GM18508 (cell line): Measurements from ENCODE around the gene GTF2A1L.
"Not testable (repeated sequence)": the region's sequence is repeated elsewhere in the genome, so short reads cannot be mapped to it uniquely, and the experiment has no call there.

Source experiments
- ATAC-seq: cut with Tn5 transposase; IDR thresholded peaks from one replicate; pipeline ENCODE4 v1.9.1; 2021; ENCODE audit warnings: moderate number of reproducible peaks; ENCODE audit not compliant: insufficient read depth, unreplicated experiment

The GTF2A1L gene, protein sequence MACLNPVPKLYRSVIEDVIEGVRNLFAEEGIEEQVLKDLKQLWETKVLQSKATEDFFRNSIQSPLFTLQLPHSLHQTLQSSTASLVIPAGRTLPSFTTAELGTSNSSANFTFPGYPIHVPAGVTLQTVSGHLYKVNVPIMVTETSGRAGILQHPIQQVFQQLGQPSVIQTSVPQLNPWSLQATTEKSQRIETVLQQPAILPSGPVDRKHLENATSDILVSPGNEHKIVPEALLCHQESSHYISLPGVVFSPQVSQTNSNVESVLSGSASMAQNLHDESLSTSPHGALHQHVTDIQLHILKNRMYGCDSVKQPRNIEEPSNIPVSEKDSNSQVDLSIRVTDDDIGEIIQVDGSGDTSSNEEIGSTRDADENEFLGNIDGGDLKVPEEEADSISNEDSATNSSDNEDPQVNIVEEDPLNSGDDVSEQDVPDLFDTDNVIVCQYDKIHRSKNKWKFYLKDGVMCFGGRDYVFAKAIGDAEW

DNA sequence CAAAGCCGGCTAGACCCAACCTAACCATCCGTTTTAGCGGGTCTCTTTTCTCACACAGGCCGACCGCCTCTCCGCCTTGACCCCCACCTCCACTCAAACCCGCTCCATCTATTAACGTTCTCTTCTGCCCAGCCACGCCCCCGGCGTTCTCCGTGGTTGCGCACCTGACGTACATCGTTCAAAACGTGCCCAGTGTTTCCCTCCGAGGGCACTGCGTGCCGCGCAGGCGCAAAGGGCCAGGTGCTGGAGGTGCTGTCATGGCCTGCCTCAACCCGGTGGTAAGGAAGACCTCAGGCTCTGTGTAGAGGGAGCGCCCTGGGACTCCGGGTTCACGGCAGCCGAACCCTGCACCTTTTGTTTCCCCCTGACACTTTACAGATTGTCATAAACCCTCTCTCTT lies at the start of gene GTF2A1L:
GTF2A1L (plus strand) TSS at position 239 of the 400 bp plus-strand sequence; CDS start at position 258, 19 bp downstream.
- no peak for ATAC-seq

DNA sequence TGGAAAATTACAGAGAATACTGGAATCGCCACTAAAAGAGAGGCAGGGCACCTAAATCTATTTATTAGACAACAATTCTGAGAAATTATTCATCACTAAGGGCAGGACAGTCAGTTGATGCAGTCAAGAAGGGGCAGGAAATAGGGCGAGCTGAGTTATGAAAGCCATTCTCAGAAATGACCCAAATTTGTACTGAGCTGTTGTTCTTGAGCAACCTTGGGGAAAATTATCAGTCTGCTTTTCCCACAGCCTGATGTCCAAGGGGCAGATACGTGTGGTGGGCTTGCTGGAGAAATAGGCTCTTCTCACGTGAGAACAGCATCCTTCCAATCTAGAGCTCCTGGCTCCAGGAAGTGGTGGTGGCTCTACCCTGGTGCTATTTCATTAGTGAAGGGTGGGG lies 49.1 kb upstream of the GTF2A1L start:
- ATAC-seq = no peak

DNA sequence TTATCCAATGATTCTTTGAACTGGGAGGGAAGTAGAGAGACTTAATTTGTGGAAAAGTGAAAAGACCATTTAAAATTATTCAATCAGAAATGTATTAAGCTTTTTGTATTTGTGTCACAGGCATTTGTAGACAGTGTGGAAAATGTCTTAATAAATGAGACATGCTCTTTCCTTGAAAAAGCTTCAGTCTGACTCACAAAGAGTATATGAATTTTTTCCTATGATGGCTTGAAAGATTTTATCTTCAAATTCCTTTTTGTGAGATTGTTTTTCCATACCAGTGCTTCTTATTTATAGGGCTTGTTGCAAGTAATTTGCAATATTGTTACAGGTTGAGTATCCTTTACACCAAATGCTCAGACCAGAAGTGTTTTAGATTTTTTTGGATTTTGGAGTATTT lies 48.2 kb upstream of the GTF2A1L start:
- ATAC-seq = no peak

DNA sequence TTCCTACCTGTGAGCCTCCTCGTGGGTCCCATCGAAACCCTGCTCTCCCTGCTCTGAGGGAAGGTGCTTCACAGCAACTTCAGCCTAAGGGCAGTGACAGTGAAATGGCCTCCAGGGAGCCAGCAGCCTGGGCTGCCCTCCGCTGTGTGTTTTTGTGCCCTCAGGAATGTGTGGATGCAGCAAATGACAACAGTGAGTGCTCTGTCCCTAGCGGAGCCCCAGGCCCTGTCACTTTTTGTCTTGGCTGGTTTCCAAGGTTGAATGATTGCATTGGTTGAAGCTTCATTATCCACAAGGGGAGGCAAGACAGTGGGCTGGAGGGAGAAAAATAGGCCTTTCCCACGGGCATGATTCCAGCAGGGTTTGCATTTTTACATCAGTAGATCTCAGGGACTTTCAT lies 44.8 kb upstream of the GTF2A1L start:
- no peak for ATAC-seq

DNA sequence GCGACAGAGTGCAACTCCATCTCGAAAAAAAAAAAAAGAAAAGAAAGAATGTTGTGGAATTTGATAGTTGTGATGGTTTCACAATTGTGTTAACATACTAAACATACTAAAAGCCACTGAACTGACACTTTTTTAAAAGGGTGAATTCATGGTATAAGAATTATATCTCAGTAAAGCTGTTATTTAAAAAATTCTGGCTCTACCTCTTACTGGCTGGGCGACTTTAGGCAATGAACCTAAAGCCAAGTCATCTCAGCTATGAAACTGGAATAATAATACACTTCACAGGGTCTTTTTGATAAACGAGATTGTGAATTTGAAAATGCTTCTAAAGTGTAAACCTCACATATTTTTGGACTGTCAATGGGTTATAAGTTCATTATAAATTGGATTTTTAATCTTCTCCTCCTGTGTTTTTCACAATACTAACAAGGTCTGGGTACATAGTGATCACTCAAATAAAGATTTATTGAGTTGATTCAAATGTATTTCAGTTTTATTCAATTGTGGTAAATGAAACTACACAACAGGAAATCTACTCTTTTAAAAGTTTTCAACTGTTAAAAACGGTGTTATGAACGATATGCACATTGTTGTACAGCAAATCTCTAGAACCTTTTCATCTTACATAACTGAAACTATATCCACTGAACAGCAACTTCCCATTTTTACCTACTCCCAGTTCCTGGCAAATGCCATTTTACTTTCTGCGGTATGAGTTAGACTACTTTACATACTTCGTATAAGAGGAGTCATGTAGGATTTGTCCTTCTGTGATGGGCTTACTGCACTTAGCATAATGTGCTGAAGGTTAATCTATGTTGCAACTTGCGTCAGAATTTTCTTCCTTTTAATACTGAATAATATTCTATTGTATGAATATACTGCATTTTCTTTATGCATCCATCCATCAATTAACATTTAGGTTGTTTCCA lies 43.0 kb upstream of the GTF2A1L start:
- no peak for ATAC-seq

DNA sequence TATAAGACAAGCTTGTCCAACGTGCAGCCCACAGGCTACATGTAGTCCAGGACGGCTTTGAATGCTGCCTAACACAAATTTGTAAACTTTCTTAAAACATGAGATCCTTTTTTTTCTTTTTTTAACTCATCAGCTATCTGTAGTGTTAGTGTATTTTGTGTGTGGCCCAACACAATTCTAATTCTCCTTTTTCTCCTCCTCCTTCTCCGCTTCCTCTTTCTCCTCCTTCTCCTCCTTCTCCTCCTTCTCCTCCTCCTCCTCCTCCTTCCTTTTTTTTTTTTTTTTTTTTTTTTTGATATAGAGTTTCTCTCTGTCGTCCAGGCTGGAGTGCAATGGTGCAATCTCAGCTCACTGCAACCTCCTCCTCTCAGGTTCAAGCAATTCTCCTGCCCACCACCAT lies 39.3 kb upstream of the GTF2A1L start:
- no peak for ATAC-seq

DNA sequence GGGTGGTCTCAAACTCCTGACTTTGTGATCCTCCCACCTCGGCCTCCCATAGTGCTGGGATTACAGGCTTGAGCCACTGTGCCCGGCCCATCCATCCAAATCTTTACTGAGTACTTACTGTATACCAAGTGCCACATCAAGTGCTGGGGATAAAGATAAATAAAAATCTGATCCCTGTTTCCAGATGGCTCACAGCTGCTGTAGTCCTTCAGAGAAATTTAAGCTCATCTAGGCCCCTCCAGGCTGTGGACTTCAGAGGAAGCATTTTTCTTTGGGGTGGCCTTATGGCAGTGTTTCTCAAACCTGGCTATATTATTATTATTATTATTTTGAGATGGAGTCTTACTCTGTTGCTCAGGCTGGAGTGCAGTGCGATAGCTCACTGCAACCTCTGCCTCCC lies 33.7 kb upstream of the GTF2A1L start:
- ATAC-seq = no peak

DNA sequence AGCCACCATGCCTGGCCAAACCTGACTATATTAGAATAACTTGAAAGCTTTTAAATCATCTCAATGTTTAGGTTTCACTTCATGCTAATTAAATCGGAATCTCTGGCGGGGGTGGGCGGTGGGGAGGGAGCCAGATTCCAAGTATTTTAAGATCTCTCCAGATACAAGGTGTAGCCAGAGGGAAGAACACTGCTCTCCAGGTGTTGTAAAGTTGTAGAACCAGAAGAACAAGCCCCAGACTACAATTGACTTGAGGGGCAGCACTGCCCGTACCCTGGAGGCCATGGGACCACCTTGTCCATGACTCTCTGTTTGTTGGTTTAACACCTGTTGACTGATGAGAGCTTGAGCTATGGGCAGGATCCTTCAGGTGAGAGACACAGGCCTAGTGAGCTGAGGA lies 33.1 kb upstream of the GTF2A1L start:
- no peak for ATAC-seq

DNA sequence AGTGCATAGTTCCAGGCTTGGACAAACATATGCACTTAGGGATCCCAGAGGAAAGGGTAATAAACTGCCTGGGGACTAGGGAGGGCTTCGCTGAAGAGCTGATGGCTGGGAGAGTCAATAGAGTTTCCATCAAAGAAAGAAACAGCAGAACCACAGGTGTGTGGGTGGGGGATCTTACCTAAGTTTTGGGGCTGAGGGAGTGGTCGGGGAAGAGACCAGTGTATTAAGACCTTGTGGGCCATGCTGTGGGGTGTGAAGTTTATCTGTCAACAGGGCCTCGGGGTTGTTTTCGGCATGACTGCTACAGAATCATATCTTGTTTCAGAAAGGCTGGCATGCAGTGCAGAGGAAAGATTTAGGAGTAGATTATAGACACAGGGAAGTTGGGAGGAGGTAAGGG lies 31.2 kb upstream of the GTF2A1L start:
- no peak for ATAC-seq

DNA sequence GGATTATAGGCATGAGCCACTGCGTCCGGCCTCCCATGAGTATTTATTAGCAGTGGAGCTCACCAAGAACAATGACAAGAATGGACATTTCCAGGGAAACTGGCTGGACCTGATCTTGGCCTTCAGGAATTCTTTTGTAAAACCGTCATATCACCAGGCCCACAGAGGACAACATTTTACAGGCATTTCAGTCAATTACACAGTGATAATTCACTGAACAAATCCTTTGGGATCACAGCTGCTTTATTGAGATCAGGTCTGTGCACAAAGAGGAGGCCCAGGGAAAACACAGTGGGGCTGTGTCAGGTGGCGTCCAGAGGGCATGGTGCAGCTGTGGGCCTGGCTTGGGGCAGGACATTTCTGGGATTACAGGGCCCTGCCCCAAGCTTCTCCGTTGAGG lies 30.1 kb upstream of the GTF2A1L start:
- no peak for ATAC-seq

DNA sequence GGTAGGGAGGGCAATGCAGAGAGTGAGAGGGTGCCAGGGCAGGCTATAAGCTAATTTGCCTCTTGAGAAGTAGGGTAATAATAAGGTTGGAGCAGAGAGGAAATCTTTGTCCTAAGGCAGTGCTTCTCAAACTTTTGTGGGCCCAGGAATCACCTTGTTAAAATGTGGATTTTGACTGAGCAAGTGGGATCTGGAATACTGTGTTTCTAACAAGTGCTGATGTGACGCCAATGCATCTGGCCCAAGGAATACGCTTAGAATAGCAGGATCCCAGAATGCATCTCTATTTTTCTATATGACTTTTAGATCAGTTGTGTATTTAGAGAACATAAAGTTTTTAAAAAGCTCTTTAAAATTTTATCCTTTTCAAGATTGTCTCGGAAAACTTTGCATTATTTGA lies 29.7 kb upstream of the GTF2A1L start:
- ATAC-seq = no peak

DNA sequence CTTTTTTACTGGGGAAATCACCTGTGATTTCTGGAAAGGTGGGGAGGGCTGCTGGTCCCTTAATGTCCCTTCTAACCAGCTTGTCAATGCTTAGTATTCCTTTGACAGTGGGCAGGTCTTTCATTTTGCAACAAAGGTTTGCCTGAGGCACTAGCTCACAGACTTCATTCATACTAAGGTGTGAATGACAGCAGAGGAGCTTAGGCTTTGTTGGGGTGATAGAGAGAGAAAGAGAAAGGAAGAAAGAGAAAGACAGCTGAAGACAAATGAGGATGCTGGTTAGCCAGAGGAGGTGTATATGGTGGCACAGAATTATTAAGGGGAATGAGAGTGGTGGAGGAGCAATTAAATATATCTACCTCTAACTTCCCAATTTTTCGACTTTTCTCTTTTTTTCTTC lies 28.9 kb upstream of the GTF2A1L start:
- no peak for ATAC-seq

DNA sequence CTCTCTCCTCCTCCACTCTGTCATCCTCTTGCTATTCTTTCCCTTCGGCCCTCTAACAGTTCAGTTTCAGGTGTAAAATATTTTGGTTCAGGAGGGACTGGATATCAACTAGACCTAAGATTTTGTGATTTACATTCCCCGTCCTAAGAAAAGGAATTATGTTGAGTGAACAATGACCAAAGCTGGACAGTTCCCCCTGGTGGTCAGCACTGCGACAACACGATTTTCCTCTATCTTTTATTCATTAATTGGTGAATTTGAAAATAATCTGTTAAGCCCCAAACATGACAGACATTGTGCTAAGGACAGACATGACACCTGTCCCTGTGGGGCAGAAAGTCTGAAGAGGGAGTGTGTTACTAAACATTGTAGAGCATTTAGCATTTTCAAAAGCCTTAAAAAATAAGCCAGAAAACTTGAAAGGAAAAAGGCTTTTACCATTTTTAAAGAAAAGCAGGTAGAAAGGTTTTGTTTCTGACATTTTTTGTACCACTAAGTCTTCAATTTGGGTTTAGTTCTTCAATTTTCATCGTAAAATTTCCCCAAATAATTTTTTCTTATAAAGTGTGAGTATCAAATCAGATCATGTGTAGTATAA lies 28.4 kb upstream of the GTF2A1L start:
- no peak for ATAC-seq

DNA sequence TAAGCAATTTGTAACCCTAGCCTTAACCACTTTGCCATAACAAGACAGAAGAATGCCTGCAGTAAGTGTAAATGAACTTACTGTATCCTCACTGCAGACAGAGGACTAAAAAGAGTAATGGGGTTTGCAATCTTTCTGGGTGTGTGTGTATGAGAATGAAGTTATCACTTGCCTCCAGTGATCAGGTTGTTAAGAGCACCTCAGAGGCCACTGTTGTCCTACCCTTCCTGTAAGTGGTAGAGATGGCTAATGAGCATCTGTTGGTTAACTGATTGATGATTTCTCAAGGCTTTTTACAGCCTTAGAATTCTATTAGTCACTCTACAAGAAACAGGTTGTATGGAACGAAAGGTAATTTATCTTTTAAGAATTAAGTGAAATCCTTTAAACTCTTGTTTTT lies 27.6 kb upstream of the GTF2A1L start:
- ATAC-seq = no peak

DNA sequence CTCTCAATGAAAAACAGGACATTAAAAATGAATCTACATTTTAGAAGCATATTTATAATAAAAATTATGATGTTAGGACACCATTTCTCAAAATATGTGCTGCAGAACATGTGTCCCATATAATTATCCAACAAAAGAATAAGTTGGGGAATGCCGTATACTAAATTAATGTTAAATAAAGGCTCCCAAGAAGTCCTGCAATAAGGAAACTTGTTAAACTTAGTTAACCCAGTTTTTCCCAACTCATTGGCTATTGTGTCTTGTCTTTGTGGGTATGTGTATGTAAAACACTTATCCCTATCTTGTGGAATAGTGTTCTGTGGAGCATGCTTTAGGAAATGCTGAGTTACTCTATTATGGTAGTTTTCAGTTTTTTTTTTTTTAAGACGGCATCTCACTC lies 25.6 kb upstream of the GTF2A1L start:
- no peak for ATAC-seq

DNA sequence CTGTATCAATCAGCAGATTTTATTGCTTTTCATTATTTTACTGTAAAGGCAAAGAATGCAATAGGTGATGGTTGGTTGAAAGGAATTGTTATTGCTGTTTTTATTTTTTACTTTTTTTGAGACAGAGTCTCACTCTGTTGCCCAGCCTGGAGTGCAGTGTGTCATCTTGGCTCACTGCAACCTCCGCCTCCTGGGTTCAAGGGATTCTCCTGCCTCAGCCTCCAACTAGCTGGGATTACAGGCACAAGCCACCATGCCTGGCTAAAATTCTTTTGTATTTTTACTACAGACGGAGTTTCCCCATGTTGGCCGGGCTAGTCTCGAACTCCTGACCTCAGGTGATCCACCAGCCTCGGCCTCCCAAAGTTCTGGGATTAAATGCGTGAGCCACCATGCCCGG lies 20.9 kb upstream of the GTF2A1L start:
- ATAC-seq = not testable (repeated sequence)

DNA sequence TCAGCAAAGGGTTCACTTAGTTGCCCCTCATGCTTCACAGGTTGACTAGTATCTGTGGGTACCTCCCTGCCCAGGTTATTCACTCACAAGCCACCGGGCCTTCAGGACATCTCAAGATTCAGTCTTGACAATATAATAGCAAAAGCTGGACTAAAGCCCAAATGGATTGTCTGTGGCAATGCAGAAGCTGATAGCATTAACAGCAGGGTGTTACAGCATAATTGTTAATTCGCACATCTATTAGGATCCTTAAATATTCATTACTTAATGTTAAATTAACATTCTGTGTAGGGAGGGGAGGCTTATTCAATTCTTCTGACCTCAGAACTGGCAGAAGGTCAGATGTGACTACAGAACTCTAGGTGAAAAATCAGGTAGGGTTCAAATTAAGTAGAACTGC lies 20.2 kb upstream of the GTF2A1L start:
- ATAC-seq = no peak

DNA sequence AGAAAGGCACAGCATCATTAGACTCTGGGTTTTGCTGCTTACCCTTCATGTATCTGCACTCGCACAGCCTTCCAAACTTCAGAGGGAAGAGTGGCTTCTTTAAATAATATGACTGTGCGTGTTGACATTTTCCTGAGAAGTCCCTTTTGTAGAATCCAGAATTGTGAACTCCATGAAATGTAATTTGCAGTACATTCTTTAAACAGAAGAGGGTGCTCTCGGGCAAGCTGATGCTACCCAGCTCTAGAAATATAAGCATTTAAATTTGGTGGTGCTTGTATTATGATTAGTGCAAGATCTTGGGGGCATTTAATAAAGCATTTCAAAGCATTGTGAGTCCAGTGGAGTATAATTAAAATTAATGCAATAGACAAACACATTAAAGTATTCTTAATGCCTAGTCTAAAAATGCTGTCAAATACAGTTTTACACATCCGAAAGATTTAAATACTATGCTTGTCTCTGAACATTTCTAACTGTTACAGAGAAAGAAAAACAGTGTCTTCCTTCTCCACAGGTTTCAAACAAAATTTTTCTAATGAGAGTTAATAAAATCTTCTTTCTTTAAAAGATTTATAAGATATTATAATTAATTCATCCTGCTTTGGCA lies 17.3 kb upstream of the GTF2A1L start:
- peak; percentile 53 for ATAC-seq

DNA sequence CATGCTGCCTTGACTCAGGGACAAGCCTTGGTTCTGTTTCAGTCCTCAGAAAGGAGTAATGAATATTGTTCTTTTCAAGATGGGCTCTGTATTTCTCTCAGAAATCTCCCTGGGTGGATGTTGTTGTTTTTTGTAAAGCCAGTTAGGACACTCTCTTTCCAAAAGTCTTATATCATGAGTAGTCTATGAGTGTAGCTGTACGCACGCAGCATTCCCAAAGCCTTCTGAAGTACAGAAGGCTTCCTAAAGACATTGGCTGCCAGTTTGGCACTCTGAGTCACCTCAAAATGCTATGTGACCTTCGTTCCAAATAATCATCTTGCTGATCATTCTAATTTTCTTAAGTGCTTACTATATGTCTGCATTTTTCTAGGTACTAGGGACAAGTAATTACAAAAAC lies 16.7 kb upstream of the GTF2A1L start:
- ATAC-seq = no peak

DNA sequence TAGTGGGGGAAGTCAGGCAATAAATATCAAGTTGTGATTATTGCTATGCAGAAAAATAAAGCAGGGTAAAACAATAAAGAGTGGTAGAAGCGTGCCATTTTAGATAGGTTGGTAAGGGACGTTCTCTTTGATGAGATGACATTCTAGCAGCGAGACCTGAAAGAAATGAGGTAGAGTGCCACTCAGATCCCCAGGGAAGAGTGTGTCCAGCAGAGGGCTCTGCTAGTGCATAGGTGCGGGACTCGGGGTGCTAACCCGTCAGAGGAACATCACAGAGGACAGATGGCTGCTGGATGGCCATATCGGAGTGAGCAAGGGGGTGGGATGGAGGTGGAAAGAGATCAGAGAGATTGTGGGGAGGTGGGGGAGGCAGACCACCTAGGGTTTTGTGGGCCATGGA lies 16.3 kb upstream of the GTF2A1L start:
- ATAC-seq = no peak
